Thoracic aorta (tissue), 2 donors: ENCODE measurements around the gene SPHK2. TPM values are rescaled to one million over a fixed set of nuclear protein-coding genes. Genes with fewer than 3 reads are reported as not detected.
"Not testable (repeated sequence)": the region's sequence is repeated elsewhere in the genome, so short reads cannot be mapped to it uniquely, and the experiment has no call there.

ENCODE experiments used
- ATAC-seq: fragments of 150-250 bp; one replicate; pipeline ENCODE4 v1.8.0; 2017; ENCODE audit warnings: low read depth; ENCODE audit not compliant: insufficient number of reproducible peaks, low FRiP score
- DNase-seq: peaks from one replicate; pipeline ENCODE4 v3.0.0-alpha.2; 2020; ENCODE audit warnings: low spot score
- H3K27ac ChIP-seq, 2 donors: fragments of 200-600 bp; sonication (generic); 1 replicate in 1 of 2; 2 replicates in 1 of 2; pipeline ENCODE4 v1.5.1; 2016; ENCODE audit warnings: mild to moderate bottlenecking in 2 of 2, moderate library complexity in 2 of 2
- H3K27me3 ChIP-seq: fragments of 200-600 bp; sonication (generic); replicated peaks from 2 replicates; pipeline ENCODE4 v1.6.0; 2016; ENCODE audit warnings: mild to moderate bottlenecking; ENCODE audit not compliant: insufficient read depth
- H3K36me3 ChIP-seq: fragments of 200-600 bp; sonication (generic); one replicate; pipeline ENCODE4 v1.5.1; 2016
- H3K4me1 ChIP-seq, 2 donors: fragments of 200-600 bp; sonication (generic); 1 replicate in 1 of 2; 2 replicates in 1 of 2; pipeline versions ENCODE4 v1.5.1 to v1.6.0; 2016; ENCODE audit warnings: low read depth in 2 of 2, mild to moderate bottlenecking in 1 of 2; ENCODE audit not compliant: control insufficient read depth in 1 of 2
- H3K4me3 ChIP-seq: fragments of 200-600 bp; sonication (generic); 2 replicates; pipeline ENCODE4 v1.5.1; 2016; ENCODE audit warnings: mild to moderate bottlenecking
- H3K9me3 ChIP-seq: fragments of 200-600 bp; sonication (generic); 2 replicates; pipeline ENCODE4 v1.5.1; 2016
- CTCF ChIP-seq: fragments of 200-600 bp; sonication (generic); IDR thresholded peaks from one replicate; pipeline ENCODE4 v1.5.1; 2019; ENCODE audit warnings: antibody characterized with exemption
- total RNA-seq, 2 donors: library from RNA; depleted of rRNA; stranded (reverse); fragments of >200 nt; gene quantifications; one replicate each; pipeline versions ENCODE4 v1.1.0 to v1.2.3, GENCODE V29; 2016

The SPHK2 gene
- total RNA-seq, 2 donors from 2014 or later: 16.2 to 49.0 TPM

DNA sequence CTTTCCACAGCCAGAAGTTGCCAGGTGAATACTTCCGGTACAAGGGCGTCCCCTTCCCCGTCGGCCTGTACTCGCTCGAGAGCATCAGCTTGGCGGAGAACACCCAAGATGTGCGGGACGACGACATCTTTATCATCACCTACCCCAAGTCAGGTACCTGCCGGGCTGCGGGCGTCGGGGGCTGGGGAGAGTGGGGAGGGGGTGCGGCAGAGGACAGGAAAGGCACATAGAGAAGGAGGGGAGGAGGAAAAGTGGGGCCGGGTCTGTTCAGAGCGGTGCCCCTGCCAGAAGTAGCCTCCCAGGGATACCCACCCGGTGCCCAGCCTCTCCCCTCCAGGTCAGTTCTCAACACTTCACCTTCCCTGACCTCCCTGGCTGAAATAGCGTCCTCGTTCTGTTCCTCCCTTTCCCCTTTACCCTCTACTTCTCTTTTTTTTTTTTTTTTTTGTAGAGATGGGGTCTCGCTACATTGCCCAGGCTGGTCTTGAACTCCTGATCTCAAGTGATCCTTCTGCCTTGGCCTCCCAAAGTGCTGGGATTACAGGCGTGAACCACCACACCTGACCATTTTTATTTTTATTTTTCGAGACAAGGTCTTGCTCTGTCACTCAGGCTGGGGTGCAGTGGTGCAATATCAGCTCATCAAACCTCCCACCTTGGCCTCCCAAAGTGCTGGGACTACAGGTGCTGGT, 43.2 kb upstream of the SPHK2 start:
- DNase-seq (no peak), ATAC-seq (no peak)
- no peak for TF ChIP-seq CTCF
- H3K27ac ChIP-seq: no peak overlapping the region
- H3K27me3 ChIP-seq: no peaks in the 10 kb centered on the region
- H3K36me3 ChIP-seq: no peaks in the 10 kb centered on the region
- H3K4me1 ChIP-seq: no peaks in the 10 kb centered on the region
- no peaks in the 10 kb centered on the region for H3K9me3 ChIP-seq
- no peak overlapping the region for H3K4me3 ChIP-seq

DNA sequence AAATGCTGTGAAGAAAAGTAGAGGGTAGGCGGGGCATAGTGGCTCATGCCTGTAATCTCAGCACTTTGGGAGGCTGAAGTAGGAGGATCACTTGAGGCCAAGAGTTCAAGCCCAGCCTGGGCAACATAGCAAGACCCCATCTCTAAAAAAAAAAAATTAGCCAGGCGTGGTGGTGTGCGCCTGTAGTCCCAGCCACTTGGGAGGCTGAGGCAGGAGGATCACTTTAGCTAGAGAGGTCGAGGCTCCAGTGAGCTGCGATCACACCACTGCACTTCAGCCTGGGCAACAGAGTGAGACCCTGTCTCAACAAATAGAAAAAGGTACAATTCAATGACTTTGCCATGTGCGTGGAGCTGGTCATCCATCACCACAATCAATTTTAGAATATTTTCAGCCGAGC, 41.4 kb upstream of the SPHK2 start:
- not testable (repeated sequence) for H3K4me3 ChIP-seq, ATAC-seq, DNase-seq, H3K27ac ChIP-seq, H3K4me1 ChIP-seq, H3K9me3 ChIP-seq, H3K27me3 ChIP-seq, H3K36me3 ChIP-seq

GRCh38 chr19:48578891-48579290, 40.4 kb upstream of the SPHK2 start:
- DNase-seq (no peak), ATAC-seq (no peak)
- no peak for TF ChIP-seq CTCF
- Histone ChIP-seq H3K36me3 (no peaks in the 10 kb centered on the region), H3K4me1 (peaks cover 0 to 1% of the 10 kb centered on the region in 2 donors), H3K9me3 (no peaks in the 10 kb centered on the region), H3K27ac (no peak overlapping the region), H3K27me3 (no peaks in the 10 kb centered on the region), H3K4me3 (no peak overlapping the region)

- ATAC-seq (no peak), DNase-seq (no peak)
- no peaks in the 10 kb centered on the region for H3K9me3 ChIP-seq
- H3K27me3 ChIP-seq: no peaks in the 10 kb centered on the region
- peaks cover 0 to 4% of the 10 kb centered on the region in 2 donors for H3K4me1 ChIP-seq
- no peaks in the 10 kb centered on the region for H3K36me3 ChIP-seq
- no peak overlapping the region for H3K4me3 ChIP-seq
- no peak overlapping the region for H3K27ac ChIP-seq
- no peak for TF ChIP-seq CTCF
Measured at GRCh38 chr19:48582168-48582567, 37.1 kb upstream of the SPHK2 start.

GRCh38 chr19:48587387-48587786, 31.9 kb upstream of the SPHK2 start:
- H3K27ac ChIP-seq: no peak overlapping the region
- no peaks in the 10 kb centered on the region for H3K27me3 ChIP-seq
- H3K9me3 ChIP-seq: no peaks in the 10 kb centered on the region
- DNase-seq (no peak), ATAC-seq (no peak)
- H3K36me3 ChIP-seq: no peaks in the 10 kb centered on the region
- H3K4me1 ChIP-seq: peaks cover 0 to 4% of the 10 kb centered on the region in 2 donors
- H3K4me3 ChIP-seq: no peak overlapping the region
- TF ChIP-seq CTCF: no peak
